HG02970 (cell line): ENCODE data around the gene GPX4.

ENCODE experiments used
- ATAC-seq: cut with Tn5 transposase; IDR thresholded peaks from one replicate; pipeline ENCODE4 v1.9.1; 2021; ENCODE audit warnings: mild to moderate bottlenecking, moderate library complexity, moderate number of reproducible peaks; ENCODE audit not compliant: unreplicated experiment, low FRiP score

Gene GPX4, protein sequence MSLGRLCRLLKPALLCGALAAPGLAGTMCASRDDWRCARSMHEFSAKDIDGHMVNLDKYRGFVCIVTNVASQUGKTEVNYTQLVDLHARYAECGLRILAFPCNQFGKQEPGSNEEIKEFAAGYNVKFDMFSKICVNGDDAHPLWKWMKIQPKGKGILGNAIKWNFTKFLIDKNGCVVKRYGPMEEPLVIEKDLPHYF

DNA sequence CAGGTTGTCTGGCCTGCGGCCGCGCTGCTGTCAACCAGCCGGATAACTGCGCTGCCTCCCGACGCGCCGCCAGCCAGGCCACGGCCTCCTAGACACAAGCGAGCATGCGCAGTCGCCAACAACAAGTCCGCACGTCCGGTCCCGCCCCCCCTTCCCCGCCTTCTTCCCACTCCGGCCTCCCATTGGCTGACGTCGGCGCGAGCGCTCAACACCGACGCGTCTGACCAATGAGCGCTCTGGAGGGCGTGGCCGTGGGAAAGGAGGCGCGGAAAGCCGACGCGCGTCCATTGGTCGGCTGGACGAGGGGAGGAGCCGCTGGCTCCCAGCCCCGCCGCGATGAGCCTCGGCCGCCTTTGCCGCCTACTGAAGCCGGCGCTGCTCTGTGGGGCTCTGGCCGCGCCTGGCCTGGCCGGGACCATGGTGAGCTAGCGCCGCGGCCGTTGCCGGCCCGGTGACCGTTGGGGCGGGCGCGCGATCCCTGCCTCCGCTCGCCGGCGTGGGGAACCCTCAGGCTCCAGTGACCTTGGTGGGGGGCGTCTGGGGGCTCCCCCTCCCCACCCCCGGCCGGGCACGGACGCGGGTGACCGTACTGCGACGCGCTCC is at the start of gene GPX4:
TSS of gene GPX4 (plus strand) at position 287 of the 603 bp plus-strand sequence. CDS start at position 337, 50 bp downstream.
- peak; percentile 72 for ATAC-seq

DNA sequence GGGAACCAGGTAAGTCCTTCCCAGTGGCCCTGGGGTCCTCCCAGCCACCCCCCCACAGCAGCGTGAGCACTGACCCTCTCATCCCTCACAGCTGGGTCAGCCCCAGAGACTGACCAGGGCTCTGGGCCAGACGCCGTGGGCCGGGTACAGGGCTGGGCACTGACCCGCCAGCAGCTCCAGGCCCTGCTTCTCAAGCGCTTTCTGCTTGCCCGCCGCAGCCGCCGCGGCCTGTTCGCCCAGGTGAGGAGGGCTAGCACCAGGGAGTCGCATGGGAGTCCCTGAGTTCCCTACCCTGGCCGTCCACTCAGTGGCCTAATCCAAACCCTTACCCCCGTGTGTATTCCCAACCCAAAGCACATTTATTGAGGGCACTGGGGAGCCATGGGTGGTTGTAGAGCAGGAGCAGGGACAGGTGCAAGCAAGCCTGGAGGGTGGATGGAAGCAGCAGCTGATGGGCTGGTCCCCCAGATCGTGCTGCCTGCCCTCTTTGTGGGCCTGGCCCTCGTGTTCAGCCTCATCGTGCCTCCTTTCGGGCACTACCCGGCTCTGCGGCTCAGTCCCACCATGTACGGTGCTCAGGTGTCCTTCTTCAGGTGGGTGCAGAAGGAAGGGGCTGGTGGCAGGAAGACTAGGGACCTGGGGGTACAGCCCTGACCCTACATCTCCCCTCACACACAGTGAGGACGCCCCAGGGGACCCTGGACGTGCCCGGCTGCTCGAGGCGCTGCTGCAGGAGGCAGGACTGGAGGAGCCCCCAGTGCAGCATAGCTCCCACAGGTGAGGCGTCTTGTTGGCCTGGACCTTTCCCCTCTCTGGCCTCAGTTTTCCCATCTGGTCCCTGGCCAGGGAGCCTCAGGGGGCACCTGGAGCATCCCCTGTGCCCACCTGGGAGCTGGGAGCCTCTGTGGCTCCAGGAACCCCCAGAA is 49.4 kb upstream of the GPX4 start:
- no peak for ATAC-seq

DNA sequence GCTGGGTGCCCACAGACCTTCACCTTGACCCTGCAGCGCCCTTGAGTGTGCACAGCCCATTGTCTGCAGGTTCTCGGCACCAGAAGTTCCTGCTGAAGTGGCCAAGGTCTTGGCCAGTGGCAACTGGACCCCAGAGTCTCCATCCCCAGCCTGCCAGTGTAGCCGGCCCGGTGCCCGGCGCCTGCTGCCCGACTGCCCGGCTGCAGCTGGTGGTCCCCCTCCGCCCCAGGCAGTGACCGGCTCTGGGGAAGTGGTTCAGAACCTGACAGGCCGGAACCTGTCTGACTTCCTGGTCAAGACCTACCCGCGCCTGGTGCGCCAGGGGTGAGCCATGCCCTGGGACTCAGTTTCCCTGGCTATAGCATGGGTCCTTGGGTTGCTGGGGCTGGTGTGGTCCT is 48.8 kb upstream of the GPX4 start:
- no peak for ATAC-seq

DNA sequence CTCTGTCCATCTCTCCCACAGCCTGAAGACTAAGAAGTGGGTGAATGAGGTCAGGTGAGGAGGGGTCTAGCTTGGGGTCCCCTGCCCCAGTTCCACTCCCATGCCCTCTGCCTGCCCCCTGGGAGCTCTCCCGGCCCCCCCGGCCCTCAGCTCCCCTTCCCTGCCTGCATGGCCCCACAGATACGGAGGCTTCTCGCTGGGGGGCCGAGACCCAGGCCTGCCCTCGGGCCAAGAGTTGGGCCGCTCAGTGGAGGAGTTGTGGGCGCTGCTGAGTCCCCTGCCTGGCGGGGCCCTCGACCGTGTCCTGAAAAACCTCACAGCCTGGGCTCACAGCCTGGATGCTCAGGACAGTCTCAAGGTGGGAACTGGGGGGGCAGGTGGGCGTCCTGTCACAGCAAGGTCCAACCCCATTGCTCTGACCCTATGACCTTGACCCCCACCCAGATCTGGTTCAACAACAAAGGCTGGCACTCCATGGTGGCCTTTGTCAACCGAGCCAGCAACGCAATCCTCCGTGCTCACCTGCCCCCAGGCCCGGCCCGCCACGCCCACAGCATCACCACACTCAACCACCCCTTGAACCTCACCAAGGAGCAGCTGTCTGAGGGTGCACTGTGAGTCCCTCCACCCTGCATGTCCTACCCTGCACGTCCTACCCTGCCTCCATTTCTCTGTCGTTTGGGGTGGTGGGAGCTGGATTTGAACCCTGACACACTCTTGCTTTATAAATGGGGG is 47.7 kb upstream of the GPX4 start:
- ATAC-seq, result no peak

DNA sequence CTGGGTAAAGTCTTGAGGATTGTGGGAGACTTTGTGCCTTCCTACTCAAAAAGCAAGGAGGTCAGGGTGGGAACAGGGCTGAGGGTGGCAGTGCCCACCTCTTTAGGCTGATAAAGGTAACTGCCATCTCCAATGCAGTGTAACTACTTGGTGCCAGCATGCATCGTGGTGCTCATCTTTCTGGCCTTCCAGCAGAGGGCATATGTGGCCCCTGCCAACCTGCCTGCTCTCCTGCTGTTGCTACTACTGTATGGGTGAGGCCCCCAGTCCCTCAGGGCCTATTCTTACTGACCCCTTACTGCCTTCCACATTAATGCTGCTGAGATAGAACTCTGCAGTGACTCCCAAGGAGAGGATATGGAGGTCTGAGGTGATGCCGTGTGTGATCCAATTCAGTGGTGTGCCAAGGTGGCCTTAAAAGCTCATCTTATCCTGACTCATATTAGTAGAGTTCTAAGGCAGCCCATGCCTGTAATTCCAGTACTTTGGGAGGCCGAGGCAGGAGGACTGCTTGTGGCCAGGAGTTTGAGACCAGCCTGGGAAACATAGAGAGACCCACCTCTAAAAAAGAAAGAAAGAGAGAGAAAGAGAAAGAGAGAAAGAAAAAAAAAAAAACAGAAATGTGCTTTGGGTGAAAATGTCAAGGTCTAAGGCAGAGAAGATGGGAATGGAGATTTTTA is 46.5 kb upstream of the GPX4 start:
- ATAC-seq, result no peak

DNA sequence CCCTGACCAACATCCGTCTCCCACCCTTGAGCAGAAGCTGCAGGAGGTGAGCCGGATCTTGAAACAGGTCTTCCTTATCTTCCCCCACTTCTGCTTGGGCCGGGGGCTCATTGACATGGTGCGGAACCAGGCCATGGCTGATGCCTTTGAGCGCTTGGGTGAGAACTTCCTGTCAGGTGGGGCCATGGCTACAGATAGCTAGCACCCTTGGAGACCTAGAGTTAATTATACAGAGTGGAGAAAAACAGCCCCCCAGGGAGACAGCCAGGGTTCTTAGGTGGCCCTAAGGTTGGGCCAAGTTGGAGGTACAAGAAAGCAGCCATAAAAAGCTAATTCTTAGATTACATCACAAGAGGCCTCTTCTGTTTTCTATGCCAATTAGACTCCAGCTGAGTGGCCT is 45.7 kb upstream of the GPX4 start:
- no peak for ATAC-seq

DNA sequence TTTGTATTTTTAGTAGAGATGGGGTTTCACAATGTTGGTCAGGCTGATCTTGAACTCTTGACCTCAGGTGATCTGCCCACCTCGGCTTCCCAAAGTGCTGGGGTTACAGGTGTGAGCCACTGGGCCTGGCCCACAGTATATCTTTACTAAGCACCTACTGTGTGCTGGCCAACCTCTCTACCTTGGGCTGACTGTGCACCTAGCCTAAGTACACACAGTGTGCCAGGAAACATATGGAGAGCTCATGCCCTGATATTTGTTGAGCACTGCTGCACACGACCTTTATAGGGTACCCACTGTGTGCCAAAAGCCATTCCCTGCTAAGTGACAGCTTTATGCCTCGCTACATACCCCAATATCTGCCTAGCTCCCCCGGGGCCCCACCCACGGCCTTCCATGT is 43.1 kb upstream of the GPX4 start:
- no peak for ATAC-seq

DNA sequence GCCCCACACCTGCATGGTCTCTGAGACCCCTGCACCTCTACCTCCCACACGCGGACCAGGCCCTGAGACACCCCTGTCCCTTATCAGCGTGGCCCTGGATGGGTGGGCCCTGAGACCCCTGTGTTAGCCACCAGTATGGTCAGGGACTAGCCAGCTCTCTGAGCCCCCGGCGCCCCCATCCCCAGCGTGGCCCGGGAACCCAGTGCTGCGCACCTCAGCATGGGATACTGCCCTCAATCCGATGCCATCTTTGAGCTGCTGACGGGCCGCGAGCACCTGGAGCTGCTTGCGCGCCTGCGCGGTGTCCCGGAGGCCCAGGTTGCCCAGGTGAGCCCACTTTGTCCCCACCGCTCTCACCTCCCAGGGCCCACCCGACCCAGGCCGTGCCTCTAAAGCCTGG is 41.8 kb upstream of the GPX4 start:
- no peak for ATAC-seq

DNA sequence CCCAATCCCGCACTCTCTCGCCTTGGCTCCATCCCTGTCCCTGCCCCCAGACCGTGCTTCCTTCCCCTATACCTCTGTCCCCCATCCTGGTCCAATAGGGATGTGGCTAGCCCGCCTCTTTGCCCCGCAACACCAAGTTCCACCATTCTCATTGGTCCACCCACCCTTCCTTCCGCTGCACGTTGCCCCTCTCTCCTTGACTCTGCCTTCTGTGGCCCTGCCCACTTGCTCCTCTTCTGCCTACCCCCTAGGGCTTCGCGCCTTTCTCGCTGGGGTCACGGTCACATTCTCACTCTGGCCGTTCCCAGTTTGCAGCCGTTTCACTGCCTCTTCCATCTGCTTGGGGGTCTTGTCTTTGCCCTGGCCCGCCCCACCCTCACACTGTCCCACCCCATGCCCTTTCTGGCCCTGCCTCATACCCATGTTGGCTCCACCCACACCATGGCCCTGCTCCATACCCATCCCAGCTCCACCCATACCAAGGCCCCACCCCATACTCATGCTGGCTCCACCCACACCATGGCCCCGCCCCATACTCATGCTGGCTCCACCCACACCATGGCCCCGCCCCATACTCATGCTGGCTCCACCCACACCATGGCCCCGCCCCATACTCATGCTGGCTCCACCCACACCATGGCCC is 41.3 kb upstream of the GPX4 start:
- no peak for ATAC-seq

DNA sequence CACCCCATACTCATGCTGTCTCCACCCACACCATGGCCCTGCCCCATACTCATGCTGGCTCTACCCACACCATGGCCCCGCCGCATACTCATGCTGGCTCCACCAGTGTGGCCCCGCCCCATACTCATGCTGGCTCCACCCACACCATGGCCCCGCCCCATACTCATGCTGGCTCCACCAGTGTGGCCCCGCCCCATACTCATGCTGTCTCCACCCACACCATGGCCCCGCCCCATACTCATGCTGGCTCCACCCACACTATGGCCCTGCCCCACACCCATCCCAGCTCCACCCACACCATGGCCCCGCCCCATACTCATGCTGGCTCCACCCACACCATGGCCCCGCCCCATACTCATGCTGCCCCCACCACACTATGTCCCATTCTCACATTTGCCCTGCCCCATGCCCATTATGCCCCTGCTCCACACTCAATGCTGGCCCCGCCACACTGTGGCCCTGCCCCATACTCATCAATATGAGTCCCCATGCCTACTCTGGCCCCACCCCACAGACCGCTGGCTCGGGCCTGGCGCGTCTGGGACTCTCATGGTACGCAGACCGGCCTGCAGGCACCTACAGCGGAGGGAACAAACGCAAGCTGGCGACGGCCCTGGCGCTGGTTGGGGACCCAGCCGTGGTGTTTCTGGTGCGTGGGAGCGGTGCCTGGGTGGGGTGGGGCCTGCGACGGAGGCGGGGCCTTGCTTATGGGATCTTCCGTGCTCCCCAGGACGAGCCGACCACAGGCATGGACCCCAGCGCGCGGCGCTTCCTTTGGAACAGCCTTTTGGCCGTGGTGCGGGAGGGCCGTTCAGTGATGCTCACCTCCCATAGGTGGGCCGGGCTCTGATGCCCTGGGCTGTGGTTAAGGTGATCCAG is 40.5 kb upstream of the GPX4 start:
- ATAC-seq, result no peak

DNA sequence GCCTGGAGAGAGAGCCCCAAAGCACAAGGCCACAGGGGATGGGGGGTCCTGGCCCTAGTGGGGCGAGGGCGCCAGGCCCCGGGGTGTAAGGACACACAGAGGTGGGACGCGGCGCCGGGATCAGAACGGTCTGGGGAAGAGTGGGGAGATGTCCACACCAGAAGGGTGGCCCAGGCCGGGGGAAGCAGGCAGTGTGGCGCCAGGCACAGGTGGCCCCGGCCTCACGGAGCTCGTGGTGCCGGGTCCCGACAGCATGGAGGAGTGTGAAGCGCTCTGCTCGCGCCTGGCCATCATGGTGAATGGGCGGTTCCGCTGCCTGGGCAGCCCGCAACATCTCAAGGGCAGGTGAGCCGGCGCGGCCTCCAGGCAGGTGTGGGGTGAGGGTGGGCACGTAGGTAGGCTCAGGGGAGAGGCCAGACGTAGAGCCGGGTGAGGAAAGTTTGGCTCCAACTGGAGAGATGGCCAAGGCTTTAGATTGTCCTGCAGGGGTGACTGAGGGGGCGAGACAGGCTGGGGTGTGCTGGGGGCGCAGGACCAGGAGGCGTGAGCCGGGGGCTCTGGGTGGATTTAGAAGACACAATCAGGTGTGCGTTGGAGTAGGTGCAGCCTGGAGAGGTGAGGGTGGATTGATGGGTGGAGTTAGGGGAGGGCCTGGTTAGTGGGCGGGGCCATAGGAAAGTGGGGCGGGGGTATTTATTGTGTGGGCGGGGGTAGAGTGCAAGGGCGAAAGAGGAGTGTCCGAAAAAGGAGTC is 39.7 kb upstream of the GPX4 start:
- no peak for ATAC-seq

DNA sequence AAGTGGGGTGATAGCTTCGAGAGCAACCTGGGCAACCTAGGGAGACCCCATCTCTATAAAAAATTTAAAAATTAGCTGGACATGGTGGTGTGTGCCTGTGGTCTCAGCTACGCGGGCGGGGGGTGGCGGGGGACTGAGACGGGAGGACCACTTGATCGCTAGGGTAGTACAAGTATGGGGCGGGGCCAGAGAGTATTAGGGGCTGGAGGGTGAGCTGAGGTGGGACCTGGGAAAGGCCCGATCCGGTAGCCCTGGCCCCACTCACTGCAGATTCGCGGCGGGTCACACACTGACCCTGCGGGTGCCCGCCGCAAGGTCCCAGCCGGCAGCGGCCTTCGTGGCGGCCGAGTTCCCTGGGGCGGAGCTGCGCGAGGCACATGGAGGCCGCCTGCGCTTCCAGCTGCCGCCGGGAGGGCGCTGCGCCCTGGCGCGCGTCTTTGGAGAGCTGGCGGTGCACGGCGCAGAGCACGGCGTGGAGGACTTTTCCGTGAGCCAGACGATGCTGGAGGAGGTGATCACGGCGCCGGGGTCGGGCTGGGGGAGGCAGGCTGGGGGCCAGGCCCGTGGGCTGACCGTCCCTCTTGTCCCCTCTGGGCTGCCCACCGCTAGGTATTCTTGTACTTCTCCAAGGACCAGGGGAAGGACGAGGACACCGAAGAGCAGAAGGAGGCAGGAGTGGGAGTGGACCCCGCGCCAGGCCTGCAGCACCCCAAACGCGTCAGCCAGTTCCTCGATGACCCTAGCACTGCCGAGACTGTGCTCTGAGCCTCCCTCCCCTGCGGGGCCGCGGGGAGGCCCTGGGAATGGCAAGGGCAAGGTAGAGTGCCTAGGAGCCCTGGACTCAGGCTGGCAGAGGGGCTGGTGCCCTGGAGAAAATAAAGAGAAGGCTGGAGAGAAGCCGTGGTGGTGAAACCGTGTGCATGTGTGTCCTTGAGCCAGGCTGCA is 38.9 kb upstream of the GPX4 start:
- no peak for ATAC-seq

DNA sequence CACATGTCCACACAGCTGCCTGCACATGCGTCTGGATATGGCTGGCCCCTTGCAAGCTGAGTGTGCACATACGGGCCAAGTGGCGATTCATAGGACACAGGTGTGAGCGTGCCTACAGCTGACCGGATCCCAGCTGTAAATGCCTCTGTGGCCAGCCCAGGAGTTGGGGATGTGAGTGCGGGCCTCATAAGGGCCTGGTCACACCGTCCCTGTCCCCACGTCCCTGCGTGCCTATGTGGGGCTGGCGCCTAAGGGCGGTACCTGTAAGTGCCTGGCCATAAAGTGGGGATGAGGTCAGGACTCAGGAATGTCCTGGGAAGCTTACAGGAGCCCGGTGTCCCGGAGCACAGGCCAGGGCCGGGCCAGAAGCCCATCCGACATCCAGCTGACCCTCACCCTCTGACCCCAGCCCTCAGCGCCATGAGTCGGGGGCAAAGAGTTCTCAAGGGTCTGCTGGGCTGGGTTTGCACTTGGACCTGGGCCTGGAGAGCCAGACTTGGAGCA is 38.1 kb upstream of the GPX4 start:
- ATAC-seq, result no peak

DNA sequence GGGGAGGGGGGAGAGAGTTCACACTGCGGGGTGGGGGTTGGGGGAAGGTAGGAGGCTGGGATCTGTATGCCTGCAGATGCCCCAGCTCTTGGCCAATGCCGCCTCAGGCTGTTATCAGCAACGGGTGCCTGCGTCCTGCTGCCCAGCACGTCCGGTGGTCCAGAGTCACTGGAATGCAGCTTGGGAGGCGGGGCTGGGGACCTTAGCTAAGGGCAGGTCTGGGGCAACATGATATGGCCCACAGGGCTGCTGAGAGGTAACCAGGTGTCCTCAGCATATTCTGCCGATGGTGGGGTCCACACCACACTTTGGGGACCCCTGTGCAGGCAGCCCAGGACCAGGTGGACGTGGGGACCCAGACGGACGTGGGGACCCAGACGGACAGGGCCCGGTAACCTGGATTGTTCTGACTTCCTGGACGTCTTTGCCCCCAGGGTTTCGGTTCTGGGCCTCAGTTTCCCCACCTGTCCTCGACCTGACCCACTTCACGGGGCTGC is 37.5 kb upstream of the GPX4 start:
- no peak for ATAC-seq

DNA sequence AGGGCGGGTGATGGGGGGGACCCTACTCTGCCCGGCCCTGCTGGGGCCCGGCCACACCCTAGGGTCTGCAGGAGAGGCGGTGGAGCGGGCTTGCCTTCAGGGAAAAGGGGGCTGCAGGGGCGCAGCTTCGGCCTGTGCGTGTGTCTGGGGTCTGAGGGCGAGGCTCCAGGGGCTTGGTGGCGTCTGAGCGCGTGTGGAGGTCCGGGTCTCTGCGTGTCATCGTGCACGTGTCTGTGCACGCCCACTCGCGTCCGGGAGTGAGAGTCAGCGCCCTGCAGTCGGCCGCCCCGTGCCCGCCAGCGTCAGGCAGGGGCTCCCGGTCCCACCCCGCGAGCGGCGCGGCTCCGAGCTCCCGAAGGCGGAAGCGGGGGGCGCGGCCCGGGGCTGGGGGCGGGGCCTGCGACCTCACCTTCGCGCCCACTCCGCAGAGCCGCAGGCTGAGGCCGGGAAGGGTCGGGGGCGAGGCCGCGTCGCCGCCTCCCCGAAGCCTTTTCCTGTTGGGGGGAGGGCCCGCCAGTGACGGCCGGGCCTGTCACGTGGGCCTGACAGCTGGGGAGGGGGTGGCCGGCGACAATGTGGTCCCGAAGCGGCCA is 37.0 kb upstream of the GPX4 start, which contains the start of gene ARHGAP45:
TSS of gene ARHGAP45 (plus strand) at position 420 of the 593 bp plus-strand sequence. CDS start 239 bp downstream, outside the sequence.
- ATAC-seq, result peak; percentile 35

DNA sequence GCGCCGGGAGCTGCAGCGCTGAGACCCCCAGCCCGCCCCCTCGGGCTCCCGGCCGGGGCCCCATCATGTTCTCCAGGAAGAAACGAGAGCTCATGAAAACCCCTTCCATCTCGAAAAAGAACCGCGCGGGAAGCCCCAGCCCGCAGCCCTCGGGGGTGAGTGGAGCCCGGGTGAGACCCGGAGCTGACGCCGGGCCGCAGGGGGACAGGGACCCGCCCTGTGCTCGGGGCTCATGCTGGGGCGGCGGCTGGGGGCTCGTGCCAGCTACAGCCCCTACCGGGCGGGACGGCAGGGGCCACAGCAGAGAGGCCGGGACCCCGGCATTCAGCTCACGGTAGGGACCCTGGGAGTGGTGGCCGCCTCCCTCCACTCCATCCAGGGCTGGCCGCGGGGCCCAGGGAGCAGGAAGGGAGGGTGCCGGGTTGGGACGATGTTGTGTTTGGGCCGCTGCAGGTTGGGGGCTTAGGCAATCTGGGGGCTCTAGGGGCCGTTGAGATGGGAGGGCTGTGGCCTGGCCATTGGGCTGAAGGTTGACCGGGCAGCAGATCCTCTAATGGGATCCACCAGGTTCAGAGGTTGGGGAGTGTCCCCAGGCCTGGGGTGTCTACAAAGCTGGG is 36.3 kb upstream of the GPX4 start:
- peak; percentile 11 for ATAC-seq
